Spinal cord (tissue), 10 donors: ENCODE results near the gene MRPL46. TPM values are rescaled to one million over a fixed set of nuclear protein-coding genes. Genes with fewer than 3 reads are reported as not detected.
"Not testable (repeated sequence)": the region's sequence is repeated elsewhere in the genome, so short reads cannot be mapped to it uniquely, and the experiment has no call there.

ENCODE experiments used
- DNase-seq, 6 donors: peaks; one replicate each; pipeline versions ENCODE4 v3.0.0 to v3.0.0-alpha.2; 2013 to 2015; ENCODE audit warnings: low spot score in 6 of 6, low read depth in 4 of 6
- H3K27ac ChIP-seq: one replicate; pipeline ENCODE4 v1.5.1; 2013; ENCODE audit warnings: low read depth, low read length, control low read depth
- H3K27me3 ChIP-seq: one replicate; pipeline ENCODE4 v1.6.1; 2013; ENCODE audit warnings: low read length; ENCODE audit not compliant: control insufficient read depth, insufficient read depth
- H3K36me3 ChIP-seq: one replicate; pipeline ENCODE4 v1.6.1; 2013; ENCODE audit warnings: low read length; ENCODE audit not compliant: control insufficient read depth, insufficient read depth
- H3K4me1 ChIP-seq: one replicate; pipeline ENCODE4 v1.6.1; 2013; ENCODE audit warnings: low read length; ENCODE audit not compliant: control insufficient read depth, insufficient read depth
- H3K4me3 ChIP-seq: one replicate; pipeline ENCODE4 v1.5.1; 2013; ENCODE audit warnings: low read depth, low read length, control low read depth
- H3K9me3 ChIP-seq: one replicate; pipeline ENCODE4 v1.6.1; 2013; ENCODE audit warnings: low read length; ENCODE audit not compliant: control insufficient read depth, insufficient read depth
- WGBS: methylation state at CpG from one replicate; pipeline ENCODE4 v1.1.5; 2013; ENCODE audit warnings: missing lambda C conversion rate; ENCODE audit not compliant: insufficient coverage; 5-methylcytosine and 5-hydroxymethylcytosine counted together
- polyA plus RNA-seq, 2 donors: library from polyadenylated mRNA; unstranded; fragments of 120-200 nt; gene quantifications; one replicate each; pipeline ENCODE4 v1.2.1, GENCODE V29; 2013; ENCODE audit not compliant: insufficient read length in 2 of 2
- total RNA-seq, 2 donors: library from RNA; depleted of rRNA in 1 of 2; stranded (reverse); fragments of 120-200 nt in 1 of 2; fragments of >200 nt in 1 of 2; gene quantifications; one replicate each; pipeline versions ENCODE4 v1.2.3 to v1.2.4, GENCODE V29; 2013 to 2014
- donor health status: healthy.

MRPL46 gene
- total and polyA plus RNA-seq, 4 donors, result 15.1 to 29.7 (median 29.0) TPM

DNA sequence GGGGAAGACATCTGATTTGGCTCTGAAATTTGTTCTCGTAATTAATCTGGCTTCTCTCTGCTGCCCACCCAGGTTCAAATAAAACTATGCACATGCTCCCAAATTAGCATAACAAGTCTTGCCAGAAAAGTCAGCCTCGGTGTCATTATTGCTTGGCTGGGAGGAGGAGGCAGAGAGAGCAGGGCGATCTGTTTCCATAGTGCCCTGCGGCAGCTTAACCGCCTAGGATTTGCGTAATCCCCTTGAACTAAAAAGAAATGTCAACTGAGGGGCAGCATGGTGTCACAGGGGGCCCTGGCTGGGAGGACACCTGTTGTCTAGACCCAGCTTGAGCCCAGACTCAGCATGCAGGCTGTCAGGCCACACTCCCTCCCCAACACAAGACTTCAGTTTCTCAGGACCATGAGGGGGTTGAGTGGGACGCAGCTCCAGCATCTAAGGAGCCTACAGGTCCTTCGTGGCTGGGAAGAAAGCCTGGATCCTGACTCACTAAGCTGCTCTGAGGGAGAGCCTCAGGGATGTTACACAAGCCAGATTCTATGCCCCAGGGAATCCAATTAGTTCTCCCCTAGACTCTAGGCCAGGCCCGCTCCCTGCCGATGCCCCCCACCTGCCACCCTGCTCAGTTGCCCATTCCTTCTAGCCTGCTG, 17.6 kb upstream of the MRPL46 start:
- peaks cover 6% of the 10 kb centered on the region for H3K36me3 ChIP-seq
- no peak overlapping the region for H3K4me3 ChIP-seq
- H3K9me3 ChIP-seq, result no peaks in the 10 kb centered on the region
- 18% methylated on average over 9 of the region's 10 CpGs for WGBS
- peaks cover 9% of the 10 kb centered on the region for H3K4me1 ChIP-seq
- H3K27ac ChIP-seq, result no peak overlapping the region
- DNase-seq, result peak in 2 of 6 donors; percentile 47 to 71
- H3K27me3 ChIP-seq, result no peaks in the 10 kb centered on the region

DNA sequence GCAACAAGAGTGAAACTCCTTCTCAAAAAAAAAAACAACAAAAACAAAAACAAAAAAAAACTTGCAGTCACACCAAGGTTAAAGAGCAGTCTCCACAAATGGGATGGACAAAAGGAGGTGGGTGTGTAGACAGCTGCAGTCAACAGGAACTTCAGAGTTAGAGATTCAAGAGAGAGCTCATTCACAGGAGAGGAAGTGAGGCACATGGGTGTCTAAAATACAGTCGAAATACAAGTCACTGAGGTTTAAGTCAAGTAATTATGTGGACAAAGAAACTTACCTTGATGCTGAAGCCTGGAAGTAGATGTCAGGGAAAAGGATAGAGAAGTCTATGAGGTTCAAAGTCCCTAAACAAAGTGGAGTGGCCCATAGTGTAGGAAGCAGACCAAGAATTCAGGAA, 15.1 kb upstream of the MRPL46 start:
- Histone ChIP-seq H3K4me1 (peaks cover 9% of the 10 kb centered on the region), H3K27me3 (no peaks in the 10 kb centered on the region), H3K36me3 (peaks cover 24% of the 10 kb centered on the region), H3K4me3 (no peak overlapping the region), H3K9me3 (no peaks in the 10 kb centered on the region), H3K27ac (no peak overlapping the region)
- 80% methylated on average over 1 of the region's 1 CpG for WGBS
- DNase-seq, result no peak

DNA sequence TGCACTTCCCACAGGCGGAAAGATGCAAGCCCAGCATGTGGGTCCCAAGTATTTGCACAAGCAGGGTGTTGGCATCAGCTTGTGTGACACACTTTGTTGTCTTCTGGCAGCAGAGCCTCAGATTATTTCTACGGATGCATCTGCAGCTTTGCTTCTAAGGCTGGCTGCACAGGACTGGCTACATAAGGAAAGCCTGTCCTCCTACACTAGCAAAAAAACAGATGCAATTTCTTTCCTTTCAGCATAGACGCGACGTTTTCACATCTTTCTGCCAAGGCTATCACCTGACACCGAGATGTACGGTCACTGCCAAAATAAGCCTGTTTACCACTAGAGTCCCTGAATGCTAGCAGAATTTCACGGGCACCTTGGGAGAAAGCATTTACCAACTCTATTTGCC, 13.8 kb upstream of the MRPL46 start:
- no peaks in the 10 kb centered on the region for H3K27me3 ChIP-seq
- H3K36me3 ChIP-seq, result peaks cover 28% of the 10 kb centered on the region
- H3K9me3 ChIP-seq, result no peaks in the 10 kb centered on the region
- H3K4me1 ChIP-seq, result peaks cover 13% of the 10 kb centered on the region
- no peak overlapping the region for H3K27ac ChIP-seq
- peak in 1 of 6 donors; percentile 5 for DNase-seq
- H3K4me3 ChIP-seq, result no peak overlapping the region
- WGBS, result 72% methylated on average over 8 of the region's 8 CpGs

- no peak for DNase-seq
- no peaks in the 10 kb centered on the region for H3K9me3 ChIP-seq
- H3K27ac ChIP-seq, result no peak overlapping the region
- no peak overlapping the region for H3K4me3 ChIP-seq
- H3K4me1 ChIP-seq, result peaks cover 4% of the 10 kb centered on the region
- no peaks in the 10 kb centered on the region for H3K27me3 ChIP-seq
- WGBS, result no CpG with 5 or more reads among the region's 3 CpGs
- peaks cover 38% of the 10 kb centered on the region for H3K36me3 ChIP-seq
These were observed 12.0 kb upstream of the MRPL46 start for GRCh38 chr15:88479169-88479568.

DNA sequence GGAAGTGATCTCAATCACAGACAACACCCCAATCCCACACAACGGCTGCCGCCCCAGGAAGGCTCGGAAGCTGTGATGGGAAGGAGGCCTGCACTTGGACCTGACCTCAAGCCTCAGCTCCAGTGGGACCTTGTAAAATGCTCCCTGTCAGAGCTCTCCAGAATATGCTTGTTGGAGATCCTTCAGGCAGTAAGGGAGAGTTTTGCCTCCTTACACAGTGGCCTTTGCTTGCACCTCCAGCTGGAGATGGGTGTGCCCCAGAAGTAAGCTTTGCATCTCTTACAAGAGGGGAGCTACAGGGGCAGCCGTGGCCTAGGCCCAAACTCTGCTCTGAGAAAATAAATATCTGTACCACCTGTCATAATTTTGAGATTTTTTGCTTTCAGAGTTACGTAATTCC, 10.7 kb upstream of the MRPL46 start:
- DNase-seq, result no peak
- Histone ChIP-seq H3K27ac (no peak overlapping the region), H3K4me3 (no peak overlapping the region), H3K36me3 (peaks cover 43% of the 10 kb centered on the region), H3K4me1 (peaks cover 4% of the 10 kb centered on the region), H3K9me3 (no peaks in the 10 kb centered on the region), H3K27me3 (no peaks in the 10 kb centered on the region)
- WGBS, result 100% methylated on average over 1 of the region's 5 CpGs

- no peaks in the 10 kb centered on the region for H3K9me3 ChIP-seq
- peaks cover 43% of the 10 kb centered on the region for H3K36me3 ChIP-seq
- H3K27ac ChIP-seq, result no peak overlapping the region
- no peak overlapping the region for H3K4me3 ChIP-seq
- DNase-seq, result no peak
- 95% methylated on average over 3 of the region's 7 CpGs for WGBS
- H3K27me3 ChIP-seq, result no peaks in the 10 kb centered on the region
- peaks cover 4% of the 10 kb centered on the region for H3K4me1 ChIP-seq
These were observed 9.9 kb upstream of the MRPL46 start for GRCh38 chr15:88477126-88477525.

DNA sequence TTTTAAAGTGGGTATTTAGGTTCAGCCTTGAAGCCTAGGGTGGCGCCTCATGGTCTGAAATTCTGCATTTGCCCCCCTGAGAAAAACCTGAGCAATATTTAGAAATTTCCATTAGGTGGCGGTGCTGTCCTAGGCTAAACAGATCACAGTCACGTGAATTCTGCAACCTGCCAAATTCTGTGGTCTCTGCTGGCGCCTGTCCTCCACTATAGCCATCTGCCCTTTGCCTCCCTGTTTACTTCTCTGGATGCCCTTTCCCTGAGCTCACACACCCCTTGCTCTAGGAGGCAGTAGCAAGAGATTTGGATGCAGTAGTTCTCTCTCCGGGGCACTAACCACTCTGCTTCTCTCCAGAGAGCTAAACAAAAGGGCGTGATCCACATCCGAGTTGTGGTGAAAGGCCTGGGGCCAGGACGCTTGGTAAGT, 9.5 kb upstream of the MRPL46 start:
- Histone ChIP-seq H3K4me1 (peaks cover 4% of the 10 kb centered on the region), H3K36me3 (peaks cover 43% of the 10 kb centered on the region), H3K27me3 (no peaks in the 10 kb centered on the region), H3K9me3 (no peaks in the 10 kb centered on the region), H3K4me3 (no peak overlapping the region), H3K27ac (no peak overlapping the region)
- 24% methylated on average over 4 of the region's 8 CpGs for WGBS
- peak in 3 of 6 donors; percentile 41 to 86 (median 72) for DNase-seq

GRCh38 chr15:88473661-88474293, 6.6 kb upstream of the MRPL46 start:
- H3K4me3 ChIP-seq, H3K27me3 ChIP-seq, DNase-seq, H3K4me1 ChIP-seq, H3K9me3 ChIP-seq, H3K27ac ChIP-seq: not testable (repeated sequence)
- WGBS, result 100% methylated on average over 1 of the region's 4 CpGs
- H3K36me3 ChIP-seq, result peaks cover 40% of the 10 kb centered on the region

DNA sequence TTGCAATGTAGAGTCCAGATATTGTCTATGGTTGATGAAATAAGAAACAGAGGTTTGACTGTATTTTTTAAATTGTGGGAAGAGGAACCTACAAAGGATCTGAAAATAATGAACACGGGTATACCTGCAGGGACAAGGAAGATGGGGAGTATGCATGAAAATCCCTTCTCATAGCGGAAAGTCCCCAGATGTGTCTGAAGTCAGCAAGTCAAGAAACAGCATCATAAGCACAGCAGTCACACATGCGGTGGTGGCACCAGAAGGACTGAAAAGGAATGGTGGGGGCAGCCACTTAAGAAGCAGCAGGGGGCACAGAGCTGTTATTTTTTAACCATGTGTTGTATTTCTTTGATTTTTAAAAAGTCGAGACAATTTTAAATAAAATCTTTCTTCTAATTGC, 5.0 kb upstream of the MRPL46 start:
- Histone ChIP-seq H3K36me3 (peaks cover 25% of the 10 kb centered on the region), H3K9me3 (no peaks in the 10 kb centered on the region), H3K27ac (no peak overlapping the region), H3K4me1 (peaks cover 16% of the 10 kb centered on the region), H3K27me3 (no peaks in the 10 kb centered on the region), H3K4me3 (no peak overlapping the region)
- no peak for DNase-seq
- WGBS, result 72% methylated on average over 3 of the region's 4 CpGs
